Mesendoderm (in vitro differentiated cells): ENCODE measurements around the gene MBD6.

Experiments used
- DNase-seq: peaks from one replicate; pipeline ENCODE4 v3.0.0; 2013
- H2AK5ac ChIP-seq: 2 replicates; pipeline ENCODE4 v1.6.1; 2013; ENCODE audit warnings: low read length, inconsistent platforms
- H2BK120ac ChIP-seq: 2 replicates; pipeline ENCODE4 v1.6.1; 2013; ENCODE audit warnings: low read depth, mild to moderate bottlenecking, low read length, moderate library complexity, mixed read lengths
- H2BK15ac ChIP-seq: replicated peaks from 2 replicates; pipeline ENCODE4 v1.6.1; 2013; ENCODE audit warnings: low read depth, mild to moderate bottlenecking, moderate library complexity
- H2BK5ac ChIP-seq: 2 replicates; pipeline ENCODE4 v1.6.1; 2013; ENCODE audit warnings: low read length, inconsistent platforms
- H3K18ac ChIP-seq: 2 replicates; pipeline ENCODE4 v1.6.1; 2013; ENCODE audit warnings: mild to moderate bottlenecking, low read length, mixed read lengths
- H3K23ac ChIP-seq: one replicate; pipeline ENCODE4 v1.6.1; 2013; ENCODE audit warnings: low read length
- H3K27ac ChIP-seq: 2 replicates; pipeline ENCODE4 v1.5.1; 2013; ENCODE audit warnings: low read depth, mild to moderate bottlenecking, inconsistent platforms, low read length, moderate library complexity
- H3K27me3 ChIP-seq: 2 replicates; pipeline ENCODE4 v1.6.1; 2013; ENCODE audit warnings: low read length, control low read depth, mild to moderate bottlenecking, inconsistent platforms; ENCODE audit not compliant: insufficient read depth, poor library complexity
- H3K36me3 ChIP-seq: 2 replicates; pipeline ENCODE4 v1.6.1; 2013; ENCODE audit warnings: low read length, inconsistent platforms; ENCODE audit not compliant: control insufficient read depth, insufficient read depth
- H3K4ac ChIP-seq: one replicate; pipeline ENCODE4 v1.6.1; 2013; ENCODE audit warnings: low read depth, mild to moderate bottlenecking, low read length, moderate library complexity
- H3K4me1 ChIP-seq: 2 replicates; pipeline ENCODE4 v1.6.1; 2013; ENCODE audit warnings: low read depth, low read length, inconsistent platforms; ENCODE audit not compliant: control insufficient read depth
- H3K4me2 ChIP-seq: 2 replicates; pipeline ENCODE4 v1.6.1; 2013; ENCODE audit warnings: low read length
- H3K4me3 ChIP-seq: 2 replicates; pipeline ENCODE4 v1.5.1; 2013; ENCODE audit warnings: mild to moderate bottlenecking, low read length
- H3K56ac ChIP-seq: one replicate; pipeline ENCODE4 v1.6.1; 2013; ENCODE audit warnings: low read length
- H3K79me1 ChIP-seq: 2 replicates; pipeline ENCODE4 v1.6.1; 2013; ENCODE audit warnings: low read length, inconsistent platforms
- H3K79me2 ChIP-seq: 2 replicates; pipeline ENCODE4 v1.6.1; 2013; ENCODE audit warnings: mild to moderate bottlenecking, low read length; ENCODE audit not compliant: control insufficient read depth, insufficient read depth
- H3K9ac ChIP-seq: 2 replicates; pipeline ENCODE4 v1.6.1; 2013; ENCODE audit warnings: low read length, inconsistent platforms
- H4K5ac ChIP-seq: one replicate; pipeline ENCODE4 v1.6.1; 2013; ENCODE audit warnings: low read length
- H4K8ac ChIP-seq: one replicate; pipeline ENCODE4 v1.6.1; 2013; ENCODE audit warnings: low read depth, mild to moderate bottlenecking, control low read depth, low read length, moderate library complexity
- WGBS: extraction: QIAGEN DNeasy Blood & Tissue Kit; methylation state at CpG from one replicate; pipeline ENCODE4 v1.1.7; 2013; ENCODE audit warnings: low lambda C conversion rate, missing lambda C conversion rate; ENCODE audit not compliant: insufficient coverage; ENCODE audit errors: extremely low coverage; 5-methylcytosine and 5-hydroxymethylcytosine counted together

Gene MBD6

DNA sequence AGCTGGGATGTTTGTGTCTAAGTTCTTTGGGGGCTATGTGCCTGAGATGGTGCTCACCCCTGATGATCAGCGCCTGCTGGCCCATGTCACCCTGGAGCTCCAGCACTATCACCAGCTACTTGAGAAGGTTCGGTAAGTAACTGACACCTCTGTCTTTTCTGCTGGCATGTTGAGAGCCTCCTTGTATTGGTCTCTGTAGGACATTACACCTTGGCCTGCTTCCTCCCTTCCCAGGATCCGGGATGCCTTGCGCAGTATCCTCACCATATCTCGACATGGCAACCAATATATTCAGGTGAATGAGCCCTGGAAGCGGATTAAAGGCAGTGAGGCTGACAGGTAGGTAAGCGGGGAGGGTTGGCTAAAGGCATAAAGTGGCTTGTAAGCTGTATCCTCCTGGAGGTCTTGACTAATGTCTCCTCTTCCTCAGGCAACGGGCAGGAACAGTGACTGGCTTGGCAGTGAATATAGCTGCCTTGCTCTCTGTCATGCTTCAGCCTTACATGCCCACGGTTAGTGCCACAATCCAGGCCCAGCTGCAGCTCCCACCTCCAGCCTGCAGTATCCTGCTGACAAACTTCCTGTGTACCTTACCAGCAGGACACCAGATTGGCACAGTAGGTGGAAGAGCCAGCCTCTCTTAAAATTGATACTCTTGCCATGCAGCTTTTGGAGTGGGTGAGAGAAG, 7.8 kb upstream of the MBD6 start:
- H3K18ac ChIP-seq: no peak overlapping the region
- no peak overlapping the region for H3K27ac ChIP-seq
- peaks cover 5% of the 10 kb centered on the region for H3K79me2 ChIP-seq
- no peak for DNase-seq
- no peak overlapping the region for H2BK5ac ChIP-seq
- no peak overlapping the region for H2BK120ac ChIP-seq
- H3K4me3 ChIP-seq: no peak overlapping the region
- H2BK15ac ChIP-seq: no peak overlapping the region
- no peak overlapping the region for H3K4ac ChIP-seq
- WGBS: no CpG with 5 or more reads among the region's 9 CpGs
- no peak overlapping the region for H3K56ac ChIP-seq
- H3K4me2 ChIP-seq: no peak overlapping the region
- no peak overlapping the region for H3K9ac ChIP-seq
- no peak overlapping the region for H4K8ac ChIP-seq
- no peak overlapping the region for H3K23ac ChIP-seq
- H3K27me3 ChIP-seq: no peaks in the 10 kb centered on the region
- H3K36me3 ChIP-seq: peaks cover 39% of the 10 kb centered on the region
- peaks cover 6% of the 10 kb centered on the region for H3K79me1 ChIP-seq
- H2AK5ac ChIP-seq: no peak overlapping the region
- H3K4me1 ChIP-seq: peaks cover 2% of the 10 kb centered on the region
- H4K5ac ChIP-seq: no peak overlapping the region

DNA sequence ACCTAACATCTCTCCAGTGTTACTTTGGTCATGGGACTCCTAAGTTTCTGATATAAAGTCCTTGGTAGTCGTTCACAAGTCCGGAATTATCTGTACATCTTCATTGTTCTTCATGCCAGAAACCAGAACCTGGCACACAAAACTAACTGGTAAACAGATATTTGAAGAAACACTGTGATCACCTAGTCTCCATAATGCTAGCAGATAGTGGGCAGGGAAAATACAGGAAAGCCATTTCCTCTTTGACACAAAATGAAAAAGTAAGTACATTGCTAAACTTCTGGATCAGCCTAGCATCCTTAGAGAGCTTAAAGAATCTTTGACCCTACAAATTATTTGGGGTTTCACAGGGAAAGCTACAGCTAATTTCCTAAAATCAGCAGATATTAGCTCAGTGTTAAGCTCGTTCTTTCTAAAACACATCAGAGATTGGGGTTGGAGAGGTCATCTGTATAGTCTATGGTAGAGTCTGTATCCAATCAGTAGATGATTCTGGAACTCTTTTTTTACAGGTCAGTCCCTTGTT, 7.2 kb upstream of the MBD6 start:
- no peak overlapping the region for H3K9ac ChIP-seq

DNA sequence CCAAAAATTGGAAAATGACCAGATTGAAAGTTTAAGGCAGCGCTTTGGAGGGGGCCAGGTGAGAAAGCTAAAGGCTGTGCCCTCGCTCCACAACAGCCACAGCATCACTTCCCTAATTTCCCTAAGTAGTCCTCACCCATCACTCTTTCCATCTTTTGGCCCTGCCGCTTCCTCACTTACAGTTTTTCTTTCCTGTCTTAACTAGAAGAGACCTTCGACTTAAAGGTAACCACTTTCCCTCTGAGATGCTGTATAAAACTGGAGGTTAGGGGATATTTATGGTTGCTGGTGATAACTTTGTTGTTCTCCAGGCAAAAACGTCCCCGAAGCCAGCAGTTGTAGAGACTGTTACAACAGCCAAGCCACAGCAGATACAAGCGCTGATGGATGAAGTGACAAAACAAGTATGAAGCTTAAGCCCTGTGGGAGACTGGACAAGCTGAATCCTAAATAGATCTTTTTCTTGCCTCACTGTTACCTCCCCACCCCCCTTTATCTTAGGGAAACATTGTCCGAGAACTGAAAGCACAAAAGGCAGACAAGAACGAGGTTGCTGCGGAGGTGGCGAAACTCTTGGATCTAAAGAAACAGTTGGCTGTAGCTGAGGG, 6.6 kb upstream of the MBD6 start:
- no peak overlapping the region for H3K4me3 ChIP-seq
- no peak overlapping the region for H3K27ac ChIP-seq
- no peak overlapping the region for H2AK5ac ChIP-seq
- no peak overlapping the region for H2BK5ac ChIP-seq
- H4K8ac ChIP-seq: no peak overlapping the region
- peaks cover 2% of the 10 kb centered on the region for H3K4me1 ChIP-seq
- H3K27me3 ChIP-seq: no peaks in the 10 kb centered on the region
- no peak overlapping the region for H2BK120ac ChIP-seq
- no peak overlapping the region for H4K5ac ChIP-seq
- no peak overlapping the region for H3K56ac ChIP-seq
- WGBS: no CpG with 5 or more reads among the region's 11 CpGs
- peaks cover 5% of the 10 kb centered on the region for H3K79me2 ChIP-seq
- peaks cover 39% of the 10 kb centered on the region for H3K36me3 ChIP-seq
- H3K4ac ChIP-seq: no peak overlapping the region
- no peak overlapping the region for H3K9ac ChIP-seq
- no peak overlapping the region for H3K4me2 ChIP-seq
- peaks cover 6% of the 10 kb centered on the region for H3K79me1 ChIP-seq
- no peak overlapping the region for H2BK15ac ChIP-seq
- no peak for DNase-seq
- no peak overlapping the region for H3K23ac ChIP-seq
- H3K18ac ChIP-seq: no peak overlapping the region

More for the DNA sequence above, 7.2 kb upstream of the MBD6 start:
- Histone ChIP-seq H3K4me3 (no peak overlapping the region), H2BK120ac (no peak overlapping the region), H4K8ac (no peak overlapping the region), H3K79me1 (peaks cover 6% of the 10 kb centered on the region), H3K27me3 (no peaks in the 10 kb centered on the region), H3K4ac (no peak overlapping the region), H3K27ac (no peak overlapping the region), H2BK5ac (no peak overlapping the region), H3K36me3 (peaks cover 39% of the 10 kb centered on the region), H4K5ac (no peak overlapping the region), H3K23ac (no peak overlapping the region), H3K79me2 (peaks cover 5% of the 10 kb centered on the region), H3K18ac (no peak overlapping the region), H2BK15ac (no peak overlapping the region), H3K56ac (no peak overlapping the region), H2AK5ac (no peak overlapping the region), H3K4me2 (no peak overlapping the region), H3K4me1 (peaks cover 2% of the 10 kb centered on the region)
- no peak for DNase-seq
- WGBS: no CpG with 5 or more reads among the region's 3 CpGs

DNA sequence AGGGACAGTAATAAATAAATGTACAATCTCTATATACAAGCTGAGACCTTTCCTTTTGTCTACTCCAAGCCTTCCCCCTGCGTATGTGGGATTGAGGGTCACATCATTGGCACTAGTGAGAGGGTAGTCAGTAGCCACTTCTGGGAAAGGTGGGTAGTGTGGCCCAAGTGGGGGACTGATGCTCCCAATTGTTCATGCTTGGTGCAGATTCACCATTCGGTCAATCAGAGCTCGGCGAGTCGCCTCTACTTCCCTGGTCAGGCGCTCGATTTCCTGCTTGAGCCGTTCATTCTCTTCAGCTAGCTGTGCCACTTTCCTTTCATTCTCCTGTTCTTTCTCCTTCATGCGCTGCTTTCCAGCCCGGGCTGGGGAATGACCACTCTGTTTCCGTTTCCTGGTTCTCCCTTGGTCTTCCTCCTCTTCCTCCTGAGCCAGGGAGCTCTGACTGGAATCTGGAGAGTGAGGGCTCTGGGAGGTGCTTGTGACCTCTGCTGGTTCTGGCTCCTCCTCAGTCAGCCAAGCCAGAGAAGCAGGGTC, 5.9 kb upstream of the MBD6 start:
- Histone ChIP-seq H2BK5ac (no peak overlapping the region), H3K23ac (peak overlapping the region; percentile 74), H3K79me1 (peaks cover 6% of the 10 kb centered on the region), H2BK120ac (no peak overlapping the region), H3K27ac (no peak overlapping the region), H3K36me3 (peaks cover 36% of the 10 kb centered on the region), H4K8ac (no peak overlapping the region), H3K4me3 (no peak overlapping the region), H3K56ac (no peak overlapping the region), H3K4me1 (peaks cover 6% of the 10 kb centered on the region), H4K5ac (no peak overlapping the region), H3K79me2 (peaks cover 5% of the 10 kb centered on the region), H3K4ac (no peak overlapping the region), H3K18ac (no peak overlapping the region), H2AK5ac (no peak overlapping the region), H3K4me2 (no peak overlapping the region), H3K9ac (no peak overlapping the region), H2BK15ac (no peak overlapping the region), H3K27me3 (no peaks in the 10 kb centered on the region)
- no CpG with 5 or more reads among the region's 11 CpGs for WGBS
- no peak for DNase-seq

DNA sequence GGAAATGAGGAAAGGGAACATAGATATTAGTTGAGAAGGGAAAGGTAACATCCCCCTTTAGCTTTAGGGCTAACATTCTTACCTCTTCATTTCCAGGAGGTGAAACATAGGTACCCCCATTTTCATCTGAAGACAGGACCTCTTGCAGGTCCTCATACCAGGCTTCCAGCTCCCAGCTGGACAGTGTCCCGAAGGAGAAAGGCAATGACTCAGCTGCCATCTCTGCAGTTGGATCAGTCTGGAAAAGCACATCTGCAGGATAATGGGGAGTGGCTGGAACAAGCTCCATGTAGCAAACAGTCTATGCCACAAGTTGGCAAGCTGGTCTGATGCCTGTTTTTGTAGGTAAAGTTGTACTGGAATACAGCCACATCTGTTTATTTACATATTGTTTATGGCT, 5.4 kb upstream of the MBD6 start:
- no peak overlapping the region for H2BK120ac ChIP-seq
- H3K9ac ChIP-seq: no peak overlapping the region
- H3K4me2 ChIP-seq: no peak overlapping the region
- H3K18ac ChIP-seq: no peak overlapping the region
- DNase-seq: no peak
- no peak overlapping the region for H3K27ac ChIP-seq
- H3K23ac ChIP-seq: no peak overlapping the region
- WGBS: no CpG with 5 or more reads among the region's 1 CpG
- H3K27me3 ChIP-seq: no peaks in the 10 kb centered on the region
- H3K56ac ChIP-seq: no peak overlapping the region
- no peak overlapping the region for H4K5ac ChIP-seq
- no peak overlapping the region for H4K8ac ChIP-seq
- peaks cover 6% of the 10 kb centered on the region for H3K4me1 ChIP-seq
- peaks cover 5% of the 10 kb centered on the region for H3K79me2 ChIP-seq
- H2AK5ac ChIP-seq: no peak overlapping the region
- peaks cover 31% of the 10 kb centered on the region for H3K36me3 ChIP-seq
- no peak overlapping the region for H3K4ac ChIP-seq
- no peak overlapping the region for H2BK5ac ChIP-seq
- H3K4me3 ChIP-seq: no peak overlapping the region
- H3K79me1 ChIP-seq: peaks cover 6% of the 10 kb centered on the region
- no peak overlapping the region for H2BK15ac ChIP-seq
